ENCODE measurements around the gene CFAP68. TPM values are rescaled to one million over a fixed set of nuclear protein-coding genes. Genes with fewer than 3 reads are reported as not detected.

Gene CFAP68
- total and polyA plus RNA-seq, 2 of the 13 experiments (the other 11 are each of a cell fraction or from before 2014, with no cell fraction given) = 22.2 to 25.6 TPM

- TF ChIP-seq ZNF513 (CRISPR knock-in tag; conservative IDR thresholded peaks at IDR 0.05) = no peak
- TF ChIP-seq IKZF4 (CRISPR knock-in tag; IDR thresholded peaks at IDR 0.05; ENCODE audit: borderline replicate concordance, low read depth, not compliant biosample characterization) = no peak
- no peak for TF ChIP-seq ZNF720 (CRISPR knock-in tag; IDR thresholded peaks at IDR 0.05)
Observed at GRCh38 chr11:111840143-111840542, 39.2 kb upstream of the CFAP68 start (continued).

- Histone ChIP-seq H3K4me2 (ENCODE audit: low read depth, low read length) (0 out of 2 replicates have a peak overlapping the region, but pooled peaks have one; percentile 14), H2AFZ (ENCODE audit: low read length) (no peak overlapping the region), H3K9me3 (ENCODE audit: low read length) (no peaks in the 10 kb centered on the region), H3K9ac (ENCODE audit: insufficient read depth, low read depth, low read length) (no peak overlapping the region), H3K36me3 (replicated peaks in 1 of 2; ENCODE audit: control insufficient read depth in 1 of 2, insufficient read depth in 2 of 2, low read length in 2 of 2) (peaks cover 6 to 28% of the 10 kb centered on the region in 2 experiments), H3K27ac (ENCODE audit: extremely low read length, insufficient read depth, low read length) (peak overlapping the region; percentile 70), H3K4me3 (replicated peaks in 1 of 3; ENCODE audit: insufficient read depth in 1 of 3, low read depth in 2 of 3, low read length in 3 of 3) (no peak overlapping the region), H3K79me2 (ENCODE audit: insufficient read depth, low read length) (no peaks in the 10 kb centered on the region), H3K4me1 (ENCODE audit: insufficient read depth, low read length) (peaks cover 33% of the 10 kb centered on the region), H3K27me3 (ENCODE audit: control insufficient read depth in 1 of 2, insufficient read depth in 2 of 2, low read length in 2 of 2) (no peaks in the 10 kb centered on the region), H4K20me1 (ENCODE audit: insufficient read depth, low read length) (no peaks in the 10 kb centered on the region)
- WGBS (ENCODE audit: low lambda C conversion rate) = 20% methylated on average over 10 of the region's 10 CpGs
- ChIA-PET CTCF (ENCODE audit: low intra/inter-chr PET ratio, low total read pairs) (interaction anchor here (1.4 to 3.6 kb wide), 4 partner anchors 64 to 276 kb away, joined by 16 to 47 read pairs (median 20); partner anchors contain the start of gene SIK2), POLR2A (interaction anchor here (0.7 to 2.7 kb wide), 3 partner anchors 51 to 64 kb away, joined by 3 to 11 read pairs (median 4); no protein-coding TSS in a partner anchor)
- peak; percentile 81 for ATAC-seq
- in situ Hi-C loops (cut with HindIII; ENCODE audit: extremely low pct_ligation_motif_present, low pct_unique_long_range_greater_than_20kb) = loop anchor here (5.0 kb wide), 1 partner anchor 239 kb away; the partner anchor contains the start of gene SIK2
- peak; percentile 77 for DNase-seq (ENCODE audit: low spot score)
- FAIRE-seq = peak; percentile 89
- intact Hi-C loops (cut with micrococcal nuclease; ENCODE audit: unreplicated experiment) = loop anchor here (1.0 to 5.0 kb wide), 6 partner anchors 51 to 394 kb away; partner anchors contain the start of gene SIK2
- BruUV-seq (replicated peaks) = no TSS peak
- TF ChIP-seq TOPORS (CRISPR knock-in tag; IDR thresholded peaks at IDR 0.05) (no peak), XBP1 (CRISPR knock-in tag; IDR thresholded peaks at IDR 0.05) (no peak), KDM2A (CRISPR knock-in tag; IDR thresholded peaks at IDR 0.05; ENCODE audit: borderline replicate concordance, low read depth) (peak; percentile 41; the same call in 1 of the 2 replicates), FOXA1 (IDR thresholded peaks at IDR 0.05) (no peak), FOXA1 (CRISPR knock-in tag; IDR thresholded peaks at IDR 0.05) (peak; percentile 33; the same call in 1 of the 2 replicates), GATAD2A (CRISPR knock-in tag; IDR thresholded peaks at IDR 0.05) (peak; percentile 48; the same call in 1 of the 2 replicates), SP1 (IDR thresholded peaks at IDR 0.05) (no peak), SP1 (CRISPR knock-in tag; IDR thresholded peaks at IDR 0.05) (no peak), SAP130 (CRISPR knock-in tag; IDR thresholded peaks at IDR 0.05; ENCODE audit: low read depth) (peak; percentile 51), PAWR (CRISPR knock-in tag; IDR thresholded peaks at IDR 0.05; ENCODE audit: borderline replicate concordance) (no peak), ZSCAN25 (CRISPR knock-in tag; IDR thresholded peaks at IDR 0.05) (peak; percentile 92), FOXA3 (CRISPR knock-in tag; IDR thresholded peaks at IDR 0.05) (peak; percentile 58; the same call in 1 of the 2 replicates), ERF (CRISPR knock-in tag; IDR thresholded peaks at IDR 0.05) (0 out of 2 replicates have a peak, but pooled peaks have one; percentile 35), ZSCAN29 (CRISPR knock-in tag; conservative IDR thresholded peaks at IDR 0.05) (0 out of 2 replicates have a peak, but pooled peaks have one; percentile 39), CREB1 (IDR thresholded peaks at IDR 0.05) (no peak), CREB1 (CRISPR knock-in tag; IDR thresholded peaks at IDR 0.05) (peak; percentile 47; the same call in 1 of the 2 replicates), KAT8 (CRISPR knock-in tag; IDR thresholded peaks at IDR 0.05) (0 out of 2 replicates have a peak, but pooled peaks have one; percentile 42), THAP11 (CRISPR knock-in tag; IDR thresholded peaks at IDR 0.05) (0 out of 2 replicates have a peak, but pooled peaks have one; percentile 22), KMT2A (CRISPR knock-in tag; IDR thresholded peaks at IDR 0.05) (peak; percentile 41; the same call in 1 of the 2 replicates), TERF1 (CRISPR knock-in tag; IDR thresholded peaks at IDR 0.05) (no peak), AHR (CRISPR knock-in tag; IDR thresholded peaks at IDR 0.05) (no peak)
Observed at GRCh38 chr11:111841370-111842053, 37.8 kb upstream of the CFAP68 start.
